Ishikawa (cell line): ENCODE results near the gene PGA4.

Experiments
- CEBPB ChIP-seq: IDR thresholded peaks from 2 replicates; pipeline ENCODE4 v1.6.1; 2012
- CREB1 ChIP-seq: IDR thresholded peaks from 2 replicates; pipeline ENCODE4 v1.6.1; 2012; ENCODE audit warnings: low read depth
- EGR1 ChIP-seq: IDR thresholded peaks from 2 replicates; pipeline ENCODE4 v1.6.1; 2012
- EP300 ChIP-seq: IDR thresholded peaks from 2 replicates; pipeline ENCODE4 v1.6.1; 2012; ENCODE audit warnings: borderline replicate concordance
- FOXM1 ChIP-seq: IDR thresholded peaks from 2 replicates; pipeline ENCODE4 v1.6.1; 2012; ENCODE audit warnings: low read depth, borderline replicate concordance
- MAX ChIP-seq: IDR thresholded peaks from 2 replicates; pipeline ENCODE4 v1.6.1; 2012
- NFIC ChIP-seq: IDR thresholded peaks from 2 replicates; pipeline ENCODE4 v1.6.1; 2012
- RAD21 ChIP-seq: IDR thresholded peaks from 2 replicates; pipeline ENCODE4 v1.6.1; 2012; ENCODE audit warnings: low read depth
- REST ChIP-seq: IDR thresholded peaks from 2 replicates; pipeline ENCODE4 v1.6.1; 2012; ENCODE audit warnings: low read depth, mild to moderate bottlenecking
- TAF1 ChIP-seq: IDR thresholded peaks from 2 replicates; pipeline ENCODE4 v1.6.1; 2012; ENCODE audit warnings: low read depth, mild to moderate bottlenecking
- TCF12 ChIP-seq: IDR thresholded peaks from 2 replicates; pipeline ENCODE4 v1.6.1; 2012; ENCODE audit warnings: low read depth
- TEAD4 ChIP-seq: IDR thresholded peaks from 2 replicates; pipeline ENCODE4 v1.6.1; 2012
- YY1 ChIP-seq: IDR thresholded peaks from 2 replicates; pipeline ENCODE4 v1.6.1; 2012; ENCODE audit warnings: low read depth
- ZBTB7A ChIP-seq: IDR thresholded peaks from 2 replicates; pipeline ENCODE4 v1.6.1; 2012; ENCODE audit warnings: low read depth
- TF ChIP-seq, protein P1 (sequence below): IDR thresholded peaks from 2 replicates; pipeline ENCODE4 v1.6.1; 2012

The PGA4 gene

DNA sequence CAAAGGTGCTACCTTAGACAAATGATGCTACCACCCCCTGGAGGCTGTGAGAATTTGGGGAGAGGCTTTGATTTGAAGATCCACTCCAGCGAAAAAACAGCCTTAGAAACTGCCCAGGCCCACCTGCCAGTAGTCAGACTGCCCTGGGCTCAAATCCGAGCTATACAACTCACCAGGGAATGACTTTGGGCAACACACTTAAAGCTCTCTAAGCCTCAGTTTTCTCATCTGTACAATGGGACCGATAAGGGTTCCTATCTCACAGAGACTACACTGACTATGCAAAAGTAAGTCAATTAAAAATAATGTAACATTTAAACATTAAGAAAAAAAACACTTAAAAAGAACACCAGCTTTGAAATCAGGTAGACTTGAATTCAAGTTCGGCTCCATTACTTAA lies 53.0 kb downstream of the PGA4 start:
- TF ChIP-seq, protein P1, sequence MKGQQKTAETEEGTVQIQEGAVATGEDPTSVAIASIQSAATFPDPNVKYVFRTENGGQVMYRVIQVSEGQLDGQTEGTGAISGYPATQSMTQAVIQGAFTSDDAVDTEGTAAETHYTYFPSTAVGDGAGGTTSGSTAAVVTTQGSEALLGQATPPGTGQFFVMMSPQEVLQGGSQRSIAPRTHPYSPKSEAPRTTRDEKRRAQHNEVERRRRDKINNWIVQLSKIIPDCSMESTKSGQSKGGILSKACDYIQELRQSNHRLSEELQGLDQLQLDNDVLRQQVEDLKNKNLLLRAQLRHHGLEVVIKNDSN, result no peak
- TF ChIP-seq MAX (no peak), NFIC (no peak), ZBTB7A (no peak), EP300 (no peak), TEAD4 (no peak), FOXM1 (no peak), YY1 (no peak), TAF1 (no peak), TCF12 (no peak), CREB1 (no peak), CEBPB (no peak), RAD21 (no peak), REST (no peak)

- TF ChIP-seq MAX, result no peak
- TF ChIP-seq NFIC, result no peak
- no peak for TF ChIP-seq TEAD4
- TF ChIP-seq EGR1, result no peak
- no peak for TF ChIP-seq TCF12
- no peak for TF ChIP-seq REST
- no peak for TF ChIP-seq ZBTB7A
- TF ChIP-seq, protein P1, result no peak
- TF ChIP-seq CEBPB, result no peak
- TF ChIP-seq TAF1, result no peak
- TF ChIP-seq CREB1, result no peak
- no peak for TF ChIP-seq YY1
- no peak for TF ChIP-seq EP300
- no peak for TF ChIP-seq RAD21
- TF ChIP-seq FOXM1, result no peak
Observed at GRCh38 chr11:61277186-61278000, 55.2 kb downstream of the PGA4 start.

DNA sequence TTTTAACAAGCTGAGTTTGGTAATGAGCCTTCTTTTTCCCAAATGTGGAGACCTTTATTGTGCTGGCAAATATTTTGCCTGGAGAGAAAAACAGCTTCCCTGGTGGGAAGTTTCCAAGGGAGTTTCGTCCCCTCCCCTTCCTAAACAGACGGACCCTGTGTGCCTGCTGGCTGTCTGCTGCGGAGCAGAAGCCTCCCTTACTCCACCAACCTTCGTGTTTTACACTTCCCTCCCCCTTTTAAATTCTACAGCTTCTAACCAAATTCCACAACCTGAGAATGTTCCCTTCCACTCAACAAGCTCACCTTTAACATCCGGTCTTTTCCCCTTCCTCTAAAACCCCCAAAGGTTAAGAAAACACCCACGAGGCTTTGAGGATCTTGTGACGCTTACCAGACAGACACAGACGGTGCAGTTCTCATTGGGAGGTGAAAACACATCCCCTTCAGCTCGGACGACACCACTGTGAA lies 55.9 kb downstream of the PGA4 start:
- TF ChIP-seq ZBTB7A, result no peak
- no peak for TF ChIP-seq CEBPB
- TF ChIP-seq NFIC, result no peak
- TF ChIP-seq CREB1, result no peak
- TF ChIP-seq TAF1, result no peak
- no peak for TF ChIP-seq TEAD4
- no peak for TF ChIP-seq EP300
- no peak for TF ChIP-seq EGR1
- no peak for TF ChIP-seq FOXM1
- no peak for TF ChIP-seq MAX
- no peak for TF ChIP-seq RAD21
- TF ChIP-seq REST, result no peak
- TF ChIP-seq TCF12, result no peak
- no peak for TF ChIP-seq YY1
- TF ChIP-seq, protein P1, result no peak
